Measurements from ENCODE around the gene KRTAP5-10.
A peak's percentile ranks its signal among the peaks of the same experiment; 100 is the strongest.
"Not testable (repeated sequence)": the region's sequence is repeated elsewhere in the genome, so short reads cannot be mapped to it uniquely, and the experiment has no call there.

KRTAP5-10 gene

DNA sequence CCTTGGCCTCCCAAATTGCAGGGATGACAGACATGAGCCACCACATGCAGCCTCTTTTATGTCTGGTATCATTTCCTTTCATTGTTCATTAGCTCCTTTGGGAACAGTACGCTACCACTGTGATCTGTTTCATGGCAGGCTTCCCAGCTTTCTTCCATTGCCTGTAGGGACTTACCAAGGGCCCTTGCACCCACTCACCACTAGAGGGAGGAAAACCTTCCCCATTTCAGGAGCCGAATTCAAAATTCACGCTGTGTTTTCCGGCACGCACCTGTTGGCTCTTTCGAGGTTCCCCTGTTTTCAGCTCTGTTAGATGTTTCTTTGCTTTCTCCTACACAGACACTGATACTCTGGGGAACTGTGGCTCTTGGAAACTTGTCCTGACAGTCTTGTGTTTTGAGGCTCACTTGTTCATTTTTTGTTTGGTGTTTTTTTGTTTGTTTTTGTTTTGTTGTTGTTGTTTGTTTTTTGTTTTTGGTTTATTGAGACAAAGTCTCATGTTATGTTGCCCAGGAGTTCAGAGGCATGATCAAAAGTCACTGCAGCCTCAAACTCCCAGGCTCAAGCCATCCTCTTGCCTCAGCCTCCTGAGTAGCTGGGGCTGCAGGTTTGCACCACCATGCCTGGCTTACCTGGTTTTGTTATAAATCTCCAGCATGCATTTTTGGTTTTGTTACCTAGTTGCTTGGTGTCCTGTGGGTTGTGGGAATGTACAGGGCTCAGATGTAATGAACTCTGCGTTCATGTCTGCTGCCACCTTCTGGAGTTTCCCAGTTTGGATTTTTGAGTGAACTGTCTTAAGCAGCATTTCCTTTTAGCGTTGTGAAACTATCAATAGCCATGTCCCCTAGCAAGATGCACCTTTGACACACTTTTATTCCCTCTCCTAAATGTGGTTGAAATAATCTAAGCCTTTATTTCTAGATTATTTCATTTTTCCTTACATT lies 15.0 kb downstream of the KRTAP5-10 start:
- peak; percentile 23 for DNase-seq (ENCODE audit: low spot score)
- Histone ChIP-seq H3K36me3 (replicated peaks in 1 of 2; ENCODE audit: control insufficient read depth in 2 of 2, insufficient read depth in 2 of 2, low read length in 2 of 2) (no peaks in the 10 kb centered on the region), H2BK12ac (ENCODE audit: low read length) (no peak overlapping the region), H3K4ac (ENCODE audit: low read length) (no peak overlapping the region), H2BK120ac (ENCODE audit: low read depth, low read length) (no peak overlapping the region), H2BK5ac (ENCODE audit: low read length) (no peak overlapping the region), H2AK5ac (ENCODE audit: low read depth, low read length) (no peak overlapping the region), H3K14ac (ENCODE audit: low read length) (no peak overlapping the region), H3K27me3 (ENCODE audit: control insufficient read depth in 3 of 3, insufficient read depth in 3 of 3, low read depth in 1 of 3, low read length in 3 of 3) (peaks cover 0 to 3% (median 0%) of the 10 kb centered on the region in 3 experiments), H3K79me1 (ENCODE audit: low read depth, low read length) (no peaks in the 10 kb centered on the region), H3K4me2 (ENCODE audit: insufficient read depth, low read length, poor library complexity, severe bottlenecking) (no peak overlapping the region), H3K27ac (replicated peaks; ENCODE audit: low read length) (no peak overlapping the region), H2AFZ (ENCODE audit: low read length) (no peak overlapping the region), H3K9me3 (replicated peaks in 1 of 2; ENCODE audit: control insufficient read depth in 2 of 2, insufficient read depth in 1 of 2, low read depth in 1 of 2, low read length in 2 of 2) (no peaks in the 10 kb centered on the region), H3K4me1 (ENCODE audit: control insufficient read depth in 2 of 2, insufficient read depth in 1 of 2, low read depth in 1 of 2, low read length in 2 of 2) (peaks cover 0 to 2% of the 10 kb centered on the region in 2 donors), H3K9ac (ENCODE audit: low read depth, low read length, poor library complexity) (no peak overlapping the region), H3K23ac (ENCODE audit: low read depth, low read length, poor library complexity) (no peak overlapping the region), H4K8ac (ENCODE audit: low read depth, low read length) (no peak overlapping the region), H3K18ac (ENCODE audit: low read length) (no peak overlapping the region), H2BK15ac (ENCODE audit: low read length) (no peak overlapping the region), H3K4me3 (ENCODE audit: low read length in 2 of 2) (no peak overlapping the region), H4K91ac (ENCODE audit: low read depth, low read length, poor library complexity) (no peak overlapping the region)
- WGBS, 2 donors (ENCODE audit: extremely low coverage in 2 of 2, insufficient read length in 2 of 2, insufficient replicate concordance in 1 of 2), result no CpG with 5 or more reads among the region's 8 CpGs

DNA sequence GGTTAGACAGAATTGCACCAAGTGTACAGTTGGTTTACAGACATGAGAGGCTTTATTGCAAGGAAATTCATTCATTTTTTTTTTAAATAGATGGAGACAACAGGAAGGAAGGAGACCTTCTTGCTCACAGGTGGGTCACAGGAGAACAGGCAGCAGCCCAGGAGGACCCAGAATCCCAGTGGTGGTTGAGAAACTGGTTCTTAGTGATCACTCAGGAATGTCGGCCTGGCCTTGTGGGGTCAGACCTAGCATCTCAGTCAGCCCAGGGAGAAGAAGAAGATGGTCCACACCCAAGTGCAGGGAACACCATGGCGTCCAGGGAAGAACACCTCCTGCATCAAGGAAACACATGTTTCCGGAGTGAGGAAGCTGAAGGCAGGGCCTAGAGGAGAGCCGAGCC lies 16.5 kb downstream of the KRTAP5-10 start:
- Histone ChIP-seq H3K36me3 (replicated peaks in 1 of 2; ENCODE audit: control insufficient read depth in 2 of 2, insufficient read depth in 2 of 2, low read length in 2 of 2) (no peaks in the 10 kb centered on the region), H3K9ac (ENCODE audit: low read depth, low read length, poor library complexity) (no peak overlapping the region), H3K27me3 (ENCODE audit: control insufficient read depth in 3 of 3, insufficient read depth in 3 of 3, low read depth in 1 of 3, low read length in 3 of 3) (peaks cover 0 to 3% (median 0%) of the 10 kb centered on the region in 3 experiments), H2BK120ac (ENCODE audit: low read depth, low read length) (peak overlapping the region; percentile 87), H3K4me1 (ENCODE audit: control insufficient read depth in 2 of 2, insufficient read depth in 1 of 2, low read depth in 1 of 2, low read length in 2 of 2) (peaks cover 0 to 2% of the 10 kb centered on the region in 2 donors), H2BK15ac (ENCODE audit: low read length) (peak overlapping the region; percentile 59), H3K23ac (ENCODE audit: low read depth, low read length, poor library complexity) (peak overlapping the region; percentile 80), H3K27ac (replicated peaks; ENCODE audit: low read length) (no peak overlapping the region), H2BK5ac (ENCODE audit: low read length) (no peak overlapping the region), H4K91ac (ENCODE audit: low read depth, low read length, poor library complexity) (no peak overlapping the region), H4K8ac (ENCODE audit: low read depth, low read length) (no peak overlapping the region), H3K18ac (ENCODE audit: low read length) (no peak overlapping the region), H3K4ac (ENCODE audit: low read length) (no peak overlapping the region), H2BK12ac (ENCODE audit: low read length) (no peak overlapping the region), H2AK5ac (ENCODE audit: low read depth, low read length) (no peak overlapping the region), H2AFZ (ENCODE audit: low read length) (no peak overlapping the region), H3K4me3 (ENCODE audit: low read length in 2 of 2) (no peak overlapping the region), H3K9me3 (replicated peaks in 1 of 2; ENCODE audit: control insufficient read depth in 2 of 2, insufficient read depth in 1 of 2, low read depth in 1 of 2, low read length in 2 of 2) (no peaks in the 10 kb centered on the region), H3K4me2 (ENCODE audit: insufficient read depth, low read length, poor library complexity, severe bottlenecking) (no peak overlapping the region), H3K79me1 (ENCODE audit: low read depth, low read length) (no peaks in the 10 kb centered on the region), H3K14ac (ENCODE audit: low read length) (no peak overlapping the region)
- WGBS, 2 donors (ENCODE audit: extremely low coverage in 2 of 2, insufficient read length in 2 of 2, insufficient replicate concordance in 1 of 2), result no CpG with 5 or more reads among the region's 4 CpGs
- no peak for DNase-seq (ENCODE audit: low spot score)

DNA sequence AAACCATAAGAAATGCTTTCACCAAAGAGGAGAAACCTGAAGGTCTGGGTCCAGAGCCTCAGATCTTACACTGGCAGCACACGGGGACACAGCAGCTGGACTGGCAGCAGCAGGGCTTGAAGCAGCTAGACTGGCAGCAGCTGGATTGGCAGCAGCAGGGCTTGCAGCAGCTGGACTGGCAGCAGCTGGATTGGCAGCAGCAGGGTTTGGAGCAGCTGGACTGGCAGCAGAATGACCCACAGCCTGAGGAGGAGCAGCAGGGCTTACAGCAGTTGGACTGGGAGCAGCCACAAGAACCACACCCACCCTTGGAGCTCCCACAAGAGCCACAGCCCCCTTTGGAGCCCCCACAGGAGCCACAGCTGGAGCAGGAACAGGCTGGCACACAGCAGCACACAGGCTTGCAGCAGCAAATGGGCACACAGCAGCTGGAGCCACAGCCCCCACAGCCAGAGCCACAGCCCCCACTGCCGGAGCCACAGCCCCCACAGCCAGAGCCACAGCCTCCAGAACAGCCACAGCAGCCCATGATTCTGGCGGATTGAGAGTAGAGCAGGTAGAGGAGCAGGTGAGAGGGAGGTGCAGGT lies 17.0 kb downstream of the KRTAP5-10 start, which contains the start of gene KRTAP5-11:
Gene KRTAP5-11 (minus strand): TSS at position 567 of the 587 bp plus-strand sequence. CDS start 38 bp downstream, at position 529.
- no peak for DNase-seq (ENCODE audit: low spot score)
- Histone ChIP-seq H3K4me1 (ENCODE audit: control insufficient read depth in 2 of 2, insufficient read depth in 1 of 2, low read depth in 1 of 2, low read length in 2 of 2) (peaks cover 0 to 2% of the 10 kb centered on the region in 2 donors), H2BK5ac (ENCODE audit: low read length) (no peak within 1 kb of the TSS), H3K4me2 (ENCODE audit: insufficient read depth, low read length, poor library complexity, severe bottlenecking) (no peak within 1 kb of the TSS), H3K79me1 (ENCODE audit: low read depth, low read length) (no peaks in the 10 kb centered on the region), H2BK15ac (ENCODE audit: low read length) (peak within 1 kb of the TSS; percentile 59), H3K18ac (ENCODE audit: low read length) (no peak within 1 kb of the TSS), H3K4me3 (ENCODE audit: low read length in 2 of 2) (no peak within 1 kb of the TSS), H3K36me3 (replicated peaks in 1 of 2; ENCODE audit: control insufficient read depth in 2 of 2, insufficient read depth in 2 of 2, low read length in 2 of 2) (no peaks in the 10 kb centered on the region), H4K8ac (ENCODE audit: low read depth, low read length) (no peak within 1 kb of the TSS), H3K9ac (ENCODE audit: low read depth, low read length, poor library complexity) (no peak within 1 kb of the TSS), H2AFZ (ENCODE audit: low read length) (no peak within 1 kb of the TSS), H3K14ac (ENCODE audit: low read length) (no peak within 1 kb of the TSS), H2BK120ac (ENCODE audit: low read depth, low read length) (peak within 1 kb of the TSS; percentile 87), H3K9me3 (replicated peaks in 1 of 2; ENCODE audit: control insufficient read depth in 2 of 2, insufficient read depth in 1 of 2, low read depth in 1 of 2, low read length in 2 of 2) (no peaks in the 10 kb centered on the region), H3K27me3 (ENCODE audit: control insufficient read depth in 3 of 3, insufficient read depth in 3 of 3, low read depth in 1 of 3, low read length in 3 of 3) (peaks cover 0 to 3% (median 0%) of the 10 kb centered on the region in 3 experiments), H4K91ac (ENCODE audit: low read depth, low read length, poor library complexity) (no peak within 1 kb of the TSS), H2BK12ac (ENCODE audit: low read length) (no peak within 1 kb of the TSS), H3K4ac (ENCODE audit: low read length) (no peak within 1 kb of the TSS), H2AK5ac (ENCODE audit: low read depth, low read length) (peak within 1 kb of the TSS; percentile 70), H3K23ac (ENCODE audit: low read depth, low read length, poor library complexity) (peak within 1 kb of the TSS; percentile 80), H3K27ac (replicated peaks; ENCODE audit: low read length) (no peak within 1 kb of the TSS)
- WGBS, 2 donors (ENCODE audit: extremely low coverage in 2 of 2, insufficient read length in 2 of 2, insufficient replicate concordance in 1 of 2), result no CpG with 5 or more reads among the region's 3 CpGs

DNA sequence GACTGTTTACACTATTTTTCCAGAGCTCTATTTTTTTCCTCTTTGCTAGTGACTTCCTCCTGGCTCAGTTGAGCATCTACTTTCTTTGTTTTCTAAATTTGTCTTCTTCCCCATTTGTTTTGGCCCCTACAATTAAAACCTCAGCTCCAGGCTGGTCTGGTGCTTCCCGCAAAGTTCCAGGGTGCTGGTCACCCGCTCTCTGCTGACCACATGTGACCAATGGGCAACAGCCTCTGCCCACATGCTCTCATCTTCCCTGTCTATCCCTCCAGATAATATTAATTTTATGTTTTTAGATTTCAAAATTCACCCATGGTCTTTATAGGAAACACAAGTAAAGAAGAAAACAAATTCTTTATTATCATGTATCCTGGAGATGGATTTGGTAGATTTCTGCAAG lies 17.6 kb downstream of the KRTAP5-10 start:
- not testable (repeated sequence) for H3K27ac ChIP-seq (replicated peaks; ENCODE audit: low read length); H4K91ac ChIP-seq (ENCODE audit: low read depth, low read length, poor library complexity); H3K27me3 ChIP-seq (ENCODE audit: control insufficient read depth in 3 of 3, insufficient read depth in 3 of 3, low read depth in 1 of 3, low read length in 3 of 3); H3K18ac ChIP-seq (ENCODE audit: low read length); H3K9ac ChIP-seq (ENCODE audit: low read depth, low read length, poor library complexity); H2BK120ac ChIP-seq (ENCODE audit: low read depth, low read length); H3K4me1 ChIP-seq (ENCODE audit: control insufficient read depth in 2 of 2, insufficient read depth in 1 of 2, low read depth in 1 of 2, low read length in 2 of 2); H3K79me1 ChIP-seq (ENCODE audit: low read depth, low read length); H2AFZ ChIP-seq (ENCODE audit: low read length); H2BK5ac ChIP-seq (ENCODE audit: low read length); DNase-seq (ENCODE audit: low spot score); H3K14ac ChIP-seq (ENCODE audit: low read length); H3K36me3 ChIP-seq (replicated peaks in 1 of 2; ENCODE audit: control insufficient read depth in 2 of 2, insufficient read depth in 2 of 2, low read length in 2 of 2); H3K4ac ChIP-seq (ENCODE audit: low read length); H2BK12ac ChIP-seq (ENCODE audit: low read length); H3K23ac ChIP-seq (ENCODE audit: low read depth, low read length, poor library complexity); H3K4me2 ChIP-seq (ENCODE audit: insufficient read depth, low read length, poor library complexity, severe bottlenecking); H2BK15ac ChIP-seq (ENCODE audit: low read length); H3K9me3 ChIP-seq (replicated peaks in 1 of 2; ENCODE audit: control insufficient read depth in 2 of 2, insufficient read depth in 1 of 2, low read depth in 1 of 2, low read length in 2 of 2); H4K8ac ChIP-seq (ENCODE audit: low read depth, low read length); H3K4me3 ChIP-seq (ENCODE audit: low read length in 2 of 2)
- no CpG with 5 or more reads among the region's 2 CpGs for WGBS, 2 donors (ENCODE audit: extremely low coverage in 2 of 2, insufficient read length in 2 of 2, insufficient replicate concordance in 1 of 2)
- H2AK5ac ChIP-seq (ENCODE audit: low read depth, low read length), result peak overlapping the region; percentile 70

Data from neuronal stem cell (in vitro differentiated cells).